Measurements from ENCODE around the gene KLHL8.

KLHL8 gene

DNA sequence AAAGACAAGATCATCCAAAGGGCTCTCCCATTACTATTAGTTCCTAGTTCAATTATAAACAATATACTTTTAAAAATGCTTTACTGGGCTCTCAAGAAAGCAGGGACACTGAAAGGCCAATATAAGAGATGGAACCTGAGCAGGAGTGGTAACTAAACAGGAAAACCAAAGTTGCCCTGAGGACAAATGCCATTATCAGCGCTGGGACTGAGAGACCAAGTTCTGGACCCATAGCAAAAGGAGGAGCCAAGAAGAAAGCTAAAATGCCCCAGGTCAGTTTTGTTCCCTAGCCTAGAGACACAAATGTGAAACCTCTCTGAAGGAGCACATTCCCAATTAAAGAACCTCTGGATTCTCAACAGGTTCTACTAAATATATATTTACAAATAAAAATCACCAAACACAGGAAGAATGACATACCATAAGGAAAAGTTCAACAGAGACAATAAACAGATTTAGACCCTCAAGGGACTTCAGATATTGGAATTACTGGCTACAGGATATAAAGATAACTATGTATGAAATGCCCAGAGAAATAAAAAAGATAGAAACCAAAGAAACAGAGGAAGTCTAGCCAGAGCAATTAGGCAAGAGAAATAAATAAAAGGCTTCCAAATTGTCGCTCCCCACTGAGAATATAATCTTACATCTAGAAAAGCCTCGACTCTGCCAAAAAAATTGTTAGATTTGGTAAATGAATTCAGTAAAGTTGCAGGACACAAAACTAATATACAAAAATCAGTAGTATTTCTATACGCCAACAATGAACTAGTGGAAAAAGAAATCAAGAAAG, 67.1 kb downstream of the KLHL8 start (continued):
- TF ChIP-seq ISL1 (CRISPR knock-in tag; IDR thresholded peaks at IDR 0.05) (no peak), TCF4 (CRISPR knock-in tag; IDR thresholded peaks at IDR 0.05; ENCODE audit: borderline replicate concordance) (no peak), ESRRG (CRISPR knock-in tag; IDR thresholded peaks at IDR 0.05) (no peak)

DNA sequence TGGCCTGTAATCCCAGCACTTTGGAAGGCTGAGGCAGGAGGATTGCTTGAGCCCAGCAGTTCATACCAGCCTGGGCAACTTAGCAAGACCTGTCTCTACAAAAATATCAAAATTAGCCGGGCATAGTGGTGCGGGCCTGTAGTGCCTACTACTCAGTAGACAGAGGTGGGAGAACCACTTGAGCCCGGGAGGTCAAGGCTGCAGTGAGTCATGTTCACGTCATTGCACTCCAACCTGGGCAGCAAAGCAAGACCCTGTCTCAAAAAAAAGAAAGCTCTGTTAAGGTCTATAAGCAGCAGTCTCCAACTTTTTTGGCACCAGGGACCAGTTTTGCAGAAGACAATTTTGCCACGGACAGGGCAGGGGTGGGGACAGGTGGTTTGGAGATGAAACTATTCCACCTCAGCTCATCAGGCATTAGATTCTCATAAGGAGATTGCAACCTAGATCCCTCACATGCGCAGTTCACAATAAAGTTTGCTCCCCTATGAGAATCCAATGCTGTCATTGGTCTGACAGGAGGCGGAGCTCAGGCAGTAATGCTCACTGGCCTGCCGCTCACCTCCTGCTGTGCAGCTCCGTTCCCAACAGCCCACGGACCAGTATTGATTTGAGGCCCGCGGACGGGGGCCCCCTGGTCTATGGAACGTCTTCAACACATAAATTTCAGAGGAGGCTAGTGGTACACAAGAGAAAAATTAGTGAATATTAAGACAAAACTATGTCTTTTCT, 67.9 kb downstream of the KLHL8 start:
- TF ChIP-seq ISL1 (CRISPR knock-in tag; IDR thresholded peaks at IDR 0.05), result no peak
- no peak for TF ChIP-seq ZC3H10 (CRISPR knock-in tag; IDR thresholded peaks at IDR 0.05)
- TF ChIP-seq ZNF8 (CRISPR knock-in tag; IDR thresholded peaks at IDR 0.05), result no peak
- TF ChIP-seq, protein P1, sequence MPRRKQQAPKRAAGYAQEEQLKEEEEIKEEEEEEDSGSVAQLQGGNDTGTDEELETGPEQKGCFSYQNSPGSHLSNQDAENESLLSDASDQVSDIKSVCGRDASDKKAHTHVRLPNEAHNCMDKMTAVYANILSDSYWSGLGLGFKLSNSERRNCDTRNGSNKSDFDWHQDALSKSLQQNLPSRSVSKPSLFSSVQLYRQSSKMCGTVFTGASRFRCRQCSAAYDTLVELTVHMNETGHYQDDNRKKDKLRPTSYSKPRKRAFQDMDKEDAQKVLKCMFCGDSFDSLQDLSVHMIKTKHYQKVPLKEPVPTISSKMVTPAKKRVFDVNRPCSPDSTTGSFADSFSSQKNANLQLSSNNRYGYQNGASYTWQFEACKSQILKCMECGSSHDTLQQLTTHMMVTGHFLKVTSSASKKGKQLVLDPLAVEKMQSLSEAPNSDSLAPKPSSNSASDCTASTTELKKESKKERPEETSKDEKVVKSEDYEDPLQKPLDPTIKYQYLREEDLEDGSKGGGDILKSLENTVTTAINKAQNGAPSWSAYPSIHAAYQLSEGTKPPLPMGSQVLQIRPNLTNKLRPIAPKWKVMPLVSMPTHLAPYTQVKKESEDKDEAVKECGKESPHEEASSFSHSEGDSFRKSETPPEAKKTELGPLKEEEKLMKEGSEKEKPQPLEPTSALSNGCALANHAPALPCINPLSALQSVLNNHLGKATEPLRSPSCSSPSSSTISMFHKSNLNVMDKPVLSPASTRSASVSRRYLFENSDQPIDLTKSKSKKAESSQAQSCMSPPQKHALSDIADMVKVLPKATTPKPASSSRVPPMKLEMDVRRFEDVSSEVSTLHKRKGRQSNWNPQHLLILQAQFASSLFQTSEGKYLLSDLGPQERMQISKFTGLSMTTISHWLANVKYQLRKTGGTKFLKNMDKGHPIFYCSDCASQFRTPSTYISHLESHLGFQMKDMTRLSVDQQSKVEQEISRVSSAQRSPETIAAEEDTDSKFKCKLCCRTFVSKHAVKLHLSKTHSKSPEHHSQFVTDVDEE (CRISPR knock-in tag; IDR thresholded peaks at IDR 0.05), result no peak
- no peak for TF ChIP-seq RARB (CRISPR knock-in tag; IDR thresholded peaks at IDR 0.05)
- TF ChIP-seq ZFP30 (CRISPR knock-in tag; IDR thresholded peaks at IDR 0.05), result no peak
- TF ChIP-seq, protein P2, sequence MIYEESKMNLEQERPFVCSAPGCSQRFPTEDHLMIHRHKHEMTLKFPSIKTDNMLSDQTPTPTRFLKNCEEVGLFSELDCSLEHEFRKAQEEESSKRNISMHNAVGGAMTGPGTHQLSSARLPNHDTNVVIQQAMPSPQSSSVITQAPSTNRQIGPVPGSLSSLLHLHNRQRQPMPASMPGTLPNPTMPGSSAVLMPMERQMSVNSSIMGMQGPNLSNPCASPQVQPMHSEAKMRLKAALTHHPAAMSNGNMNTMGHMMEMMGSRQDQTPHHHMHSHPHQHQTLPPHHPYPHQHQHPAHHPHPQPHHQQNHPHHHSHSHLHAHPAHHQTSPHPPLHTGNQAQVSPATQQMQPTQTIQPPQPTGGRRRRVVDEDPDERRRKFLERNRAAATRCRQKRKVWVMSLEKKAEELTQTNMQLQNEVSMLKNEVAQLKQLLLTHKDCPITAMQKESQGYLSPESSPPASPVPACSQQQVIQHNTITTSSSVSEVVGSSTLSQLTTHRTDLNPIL (CRISPR knock-in tag; IDR thresholded peaks at IDR 0.05; ENCODE audit: low read depth), result no peak
- TF ChIP-seq SNAI2 (CRISPR knock-in tag; IDR thresholded peaks at IDR 0.05), result no peak
- no peak for TF ChIP-seq TCF4 (CRISPR knock-in tag; IDR thresholded peaks at IDR 0.05; ENCODE audit: borderline replicate concordance)
- TF ChIP-seq CSDC2 (CRISPR knock-in tag; IDR thresholded peaks at IDR 0.05), result no peak
- no peak for TF ChIP-seq TOX (CRISPR knock-in tag; IDR thresholded peaks at IDR 0.05; ENCODE audit: borderline replicate concordance)
- no peak for ATAC-seq

DNA sequence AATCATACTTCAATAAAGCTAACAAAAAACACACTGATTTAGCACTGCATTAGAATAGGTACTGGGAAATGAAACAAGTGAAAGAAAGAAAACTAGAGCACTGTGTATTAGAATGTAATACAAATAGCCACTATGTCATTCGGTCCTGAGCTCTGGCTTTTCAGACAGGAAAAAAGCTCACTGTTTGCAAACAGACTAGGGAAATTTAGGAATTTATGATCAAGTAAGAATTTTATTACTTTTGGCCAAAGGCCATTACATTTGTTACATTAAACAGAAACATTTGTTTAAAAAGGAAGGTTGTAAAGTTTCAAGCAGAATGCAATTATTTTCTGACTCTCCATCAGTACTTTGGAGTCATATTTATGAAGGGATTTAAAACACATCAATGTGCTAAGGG, 68.7 kb downstream of the KLHL8 start:
- ATAC-seq, result peak; percentile 42; the same call in 2 of the 3 replicates
- TF ChIP-seq, protein P2 (CRISPR knock-in tag; IDR thresholded peaks at IDR 0.05; ENCODE audit: low read depth), result no peak
- TF ChIP-seq TCF4 (CRISPR knock-in tag; IDR thresholded peaks at IDR 0.05; ENCODE audit: borderline replicate concordance), result no peak
- TF ChIP-seq ESRRG (CRISPR knock-in tag; IDR thresholded peaks at IDR 0.05), result no peak
- no peak for TF ChIP-seq ZNF565 (CRISPR knock-in tag; conservative IDR thresholded peaks at IDR 0.05; ENCODE audit: low read depth)
- TF ChIP-seq, protein P1 (CRISPR knock-in tag; IDR thresholded peaks at IDR 0.05), result no peak
- no peak for TF ChIP-seq RARB (CRISPR knock-in tag; IDR thresholded peaks at IDR 0.05)
- no peak for TF ChIP-seq GLIS3 (CRISPR knock-in tag; IDR thresholded peaks at IDR 0.05)
- TF ChIP-seq, protein P3, sequence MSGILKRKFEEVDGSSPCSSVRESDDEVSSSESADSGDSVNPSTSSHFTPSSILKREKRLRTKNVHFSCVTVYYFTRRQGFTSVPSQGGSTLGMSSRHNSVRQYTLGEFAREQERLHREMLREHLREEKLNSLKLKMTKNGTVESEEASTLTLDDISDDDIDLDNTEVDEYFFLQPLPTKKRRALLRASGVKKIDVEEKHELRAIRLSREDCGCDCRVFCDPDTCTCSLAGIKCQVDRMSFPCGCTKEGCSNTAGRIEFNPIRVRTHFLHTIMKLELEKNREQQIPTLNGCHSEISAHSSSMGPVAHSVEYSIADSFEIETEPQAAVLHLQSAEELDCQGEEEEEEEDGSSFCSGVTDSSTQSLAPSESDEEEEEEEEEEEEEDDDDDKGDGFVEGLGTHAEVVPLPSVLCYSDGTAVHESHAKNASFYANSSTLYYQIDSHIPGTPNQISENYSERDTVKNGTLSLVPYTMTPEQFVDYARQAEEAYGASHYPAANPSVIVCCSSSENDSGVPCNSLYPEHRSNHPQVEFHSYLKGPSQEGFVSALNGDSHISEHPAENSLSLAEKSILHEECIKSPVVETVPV (CRISPR knock-in tag; IDR thresholded peaks at IDR 0.05), result no peak
- TF ChIP-seq ZNF8 (CRISPR knock-in tag; IDR thresholded peaks at IDR 0.05), result no peak
- TF ChIP-seq, protein P4, sequence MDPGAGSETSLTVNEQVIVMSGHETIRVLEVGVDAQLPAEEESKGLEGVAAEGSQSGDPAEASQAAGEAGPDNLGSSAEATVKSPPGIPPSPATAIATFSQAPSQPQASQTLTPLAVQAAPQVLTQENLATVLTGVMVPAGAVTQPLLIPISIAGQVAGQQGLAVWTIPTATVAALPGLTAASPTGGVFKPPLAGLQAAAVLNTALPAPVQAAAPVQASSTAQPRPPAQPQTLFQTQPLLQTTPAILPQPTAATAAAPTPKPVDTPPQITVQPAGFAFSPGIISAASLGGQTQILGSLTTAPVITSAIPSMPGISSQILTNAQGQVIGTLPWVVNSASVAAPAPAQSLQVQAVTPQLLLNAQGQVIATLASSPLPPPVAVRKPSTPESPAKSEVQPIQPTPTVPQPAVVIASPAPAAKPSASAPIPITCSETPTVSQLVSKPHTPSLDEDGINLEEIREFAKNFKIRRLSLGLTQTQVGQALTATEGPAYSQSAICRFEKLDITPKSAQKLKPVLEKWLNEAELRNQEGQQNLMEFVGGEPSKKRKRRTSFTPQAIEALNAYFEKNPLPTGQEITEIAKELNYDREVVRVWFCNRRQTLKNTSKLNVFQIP (CRISPR knock-in tag; IDR thresholded peaks at IDR 0.05; ENCODE audit: borderline replicate concordance, low read depth), result no peak
- no peak for TF ChIP-seq ISL1 (CRISPR knock-in tag; IDR thresholded peaks at IDR 0.05)
- TF ChIP-seq PPARA (CRISPR knock-in tag; IDR thresholded peaks at IDR 0.05; ENCODE audit: borderline replicate concordance), result no peak
- no peak for TF ChIP-seq ARNTL (CRISPR knock-in tag; IDR thresholded peaks at IDR 0.05; ENCODE audit: borderline replicate concordance, low read depth)
- TF ChIP-seq BACH2 (CRISPR knock-in tag; IDR thresholded peaks at IDR 0.05; ENCODE audit: borderline replicate concordance), result no peak
- TF ChIP-seq, protein P5, sequence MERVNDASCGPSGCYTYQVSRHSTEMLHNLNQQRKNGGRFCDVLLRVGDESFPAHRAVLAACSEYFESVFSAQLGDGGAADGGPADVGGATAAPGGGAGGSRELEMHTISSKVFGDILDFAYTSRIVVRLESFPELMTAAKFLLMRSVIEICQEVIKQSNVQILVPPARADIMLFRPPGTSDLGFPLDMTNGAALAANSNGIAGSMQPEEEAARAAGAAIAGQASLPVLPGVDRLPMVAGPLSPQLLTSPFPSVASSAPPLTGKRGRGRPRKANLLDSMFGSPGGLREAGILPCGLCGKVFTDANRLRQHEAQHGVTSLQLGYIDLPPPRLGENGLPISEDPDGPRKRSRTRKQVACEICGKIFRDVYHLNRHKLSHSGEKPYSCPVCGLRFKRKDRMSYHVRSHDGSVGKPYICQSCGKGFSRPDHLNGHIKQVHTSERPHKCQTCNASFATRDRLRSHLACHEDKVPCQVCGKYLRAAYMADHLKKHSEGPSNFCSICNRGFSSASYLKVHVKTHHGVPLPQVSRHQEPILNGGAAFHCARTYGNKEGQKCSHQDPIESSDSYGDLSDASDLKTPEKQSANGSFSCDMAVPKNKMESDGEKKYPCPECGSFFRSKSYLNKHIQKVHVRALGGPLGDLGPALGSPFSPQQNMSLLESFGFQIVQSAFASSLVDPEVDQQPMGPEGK (CRISPR knock-in tag; IDR thresholded peaks at IDR 0.05; ENCODE audit: borderline replicate concordance), result no peak
- TF ChIP-seq ZNF70 (CRISPR knock-in tag; IDR thresholded peaks at IDR 0.05), result no peak
- no peak for TF ChIP-seq ZFP3 (CRISPR knock-in tag; IDR thresholded peaks at IDR 0.05)
